H1 (cell line): ENCODE data around the gene MED12L. TPM values are rescaled to one million over a fixed set of nuclear protein-coding genes. Genes with fewer than 3 reads are reported as not detected.
A peak's percentile ranks its signal among the peaks of the same experiment; 100 is the strongest.

Source experiments
- CTCF ChIA-PET: fragments of 300-600 bp; sonication (Branson Sonifier 250); formaldehyde crosslinking; loops from one replicate; lab custom pipeline; 2021; ENCODE audit not compliant: partially characterized antibody; lab: Charles Lee
- POLR2A ChIA-PET: fragments of 300-600 bp; sonication (Branson Sonifier 250); formaldehyde crosslinking; loops from one replicate; lab custom pipeline; 2021; ENCODE audit warnings: inconsistent platforms; ENCODE audit not compliant: partially characterized antibody; lab: Charles Lee
- DNase-seq, 2 experiments: peaks; one replicate each; pipeline versions ENCODE4 v3.0.0 to v3.0.0-alpha.2; 2010 to 2022; ENCODE audit warnings: low spot score in 2 of 2, low read depth in 1 of 2, mixed read lengths in 1 of 2
- FAIRE-seq: peaks from 2 replicates; lab custom pipeline; 2011; peaks lifted over from hg19 to GRCh38; lab: Jason Lieb, UNC
- H2AFZ ChIP-seq: 2 replicates; pipeline ENCODE4 v1.8.1; 2012; ENCODE audit warnings: low read length, inconsistent platforms
- H2AK5ac ChIP-seq: 2 replicates; pipeline ENCODE4 v1.6.1; 2013; ENCODE audit warnings: low read depth, low read length
- H2BK120ac ChIP-seq: replicated peaks from 2 replicates; pipeline ENCODE3; 2013; ENCODE audit warnings: low read depth, low read length, inconsistent platforms
- H2BK12ac ChIP-seq: 2 replicates; pipeline ENCODE4 v1.6.1; 2013; ENCODE audit warnings: low read depth, low read length
- H2BK15ac ChIP-seq: 2 replicates; pipeline ENCODE4 v1.6.1; 2013; ENCODE audit warnings: low read length
- H2BK20ac ChIP-seq: 2 replicates; pipeline ENCODE4 v1.6.1; 2013; ENCODE audit warnings: low read length
- H2BK5ac ChIP-seq: 2 replicates; pipeline ENCODE4 v1.6.1; 2013; ENCODE audit warnings: low read depth, low read length
- H3K14ac ChIP-seq: 2 replicates; pipeline ENCODE4 v1.6.1; 2013; ENCODE audit warnings: inconsistent platforms; ENCODE audit not compliant: insufficient read length
- H3K18ac ChIP-seq: 2 replicates; pipeline ENCODE4 v1.6.1; 2013; ENCODE audit warnings: low read length; ENCODE audit errors: extremely low read depth
- H3K23ac ChIP-seq: 2 replicates; pipeline ENCODE4 v1.6.1; 2013; ENCODE audit warnings: inconsistent platforms; ENCODE audit not compliant: insufficient read length
- H3K23me2 ChIP-seq: 2 replicates; pipeline ENCODE4 v1.6.1; 2013; ENCODE audit warnings: low read depth, low read length
- H3K27ac ChIP-seq: 2 replicates; pipeline ENCODE4 v1.6.1; 2011; ENCODE audit warnings: low read depth, low read length, inconsistent platforms
- H3K27me3 ChIP-seq, 4 experiments: replicated peaks in 1 of 4; 1 replicate in 1 of 4; 2 replicates in 3 of 4; pipeline versions ENCODE4 v1.6.1 to v1.8.1; 2011 to 2013; ENCODE audit warnings: low read length in 3 of 4, mild to moderate bottlenecking in 3 of 4, inconsistent platforms in 2 of 4, mixed read lengths in 2 of 4, moderate library complexity in 1 of 4; ENCODE audit not compliant: control insufficient read depth in 3 of 4, insufficient read depth in 3 of 4; ENCODE audit errors: extremely low read depth in 1 of 4
- H3K36me3 ChIP-seq, 4 experiments: 2 replicates each; pipeline versions ENCODE4 v1.6.1 to v1.8.1; 2011 to 2013; ENCODE audit warnings: mild to moderate bottlenecking in 4 of 4, low read length in 3 of 4, moderate library complexity in 2 of 4, control low read depth in 1 of 4, inconsistent platforms in 1 of 4; ENCODE audit not compliant: insufficient read depth in 4 of 4, control insufficient read depth in 2 of 4
- H3K4ac ChIP-seq: replicated peaks from 2 replicates; pipeline ENCODE3; 2013; ENCODE audit warnings: low read length, low read depth, mixed read lengths, inconsistent platforms; ENCODE audit not compliant: insufficient read length
- H3K4me1 ChIP-seq, 4 experiments: replicated peaks in 1 of 4; 1 replicate in 1 of 4; 2 replicates in 3 of 4; pipeline versions ENCODE4 v1.6.1 to v1.8.1; 2011 to 2013; ENCODE audit warnings: low read length in 3 of 4, inconsistent platforms in 2 of 4, mixed read lengths in 1 of 4; ENCODE audit not compliant: insufficient read depth in 4 of 4, control insufficient read depth in 3 of 4
- H3K4me2 ChIP-seq, 2 experiments: 2 replicates each; pipeline versions ENCODE4 v1.6.1 to v1.8.1; 2011 to 2013; ENCODE audit warnings: low read depth in 2 of 2, low read length in 2 of 2, control low read depth in 1 of 2, inconsistent platforms in 1 of 2, mild to moderate bottlenecking in 1 of 2; ENCODE audit not compliant: insufficient read depth in 1 of 2
- H3K4me3 ChIP-seq, 4 experiments: fragments of 200-600, 300-600 bp in 1 of 4; sonication (generic), shearing (Covaris generic), sonication (Bioruptor Twin) in 1 of 4; 2 replicates each; pipeline versions ENCODE4 v1.5.1 to v1.8.1; 2011 to 2016; ENCODE audit warnings: low read length in 4 of 4, low read depth in 3 of 4, control low read depth in 2 of 4, inconsistent platforms in 2 of 4, mild to moderate bottlenecking in 2 of 4, mixed read lengths in 1 of 4, moderate library complexity in 1 of 4; ENCODE audit not compliant: insufficient read depth in 2 of 4; ENCODE audit errors: extremely low read depth in 1 of 4
- H3K56ac ChIP-seq: replicated peaks from 2 replicates; pipeline ENCODE3; 2013; ENCODE audit warnings: low read depth, mild to moderate bottlenecking, mixed read lengths, low read length, inconsistent platforms; ENCODE audit not compliant: insufficient read length
- H3K79me1 ChIP-seq: 2 replicates; pipeline ENCODE4 v1.6.1; 2013; ENCODE audit warnings: low read depth, low read length, control low read depth
- H3K79me2 ChIP-seq, 2 experiments: 2 replicates each; pipeline versions ENCODE4 v1.6.1 to v1.8.1; 2012 to 2013; ENCODE audit warnings: low read length in 2 of 2, mild to moderate bottlenecking in 2 of 2, inconsistent platforms in 1 of 2; ENCODE audit not compliant: insufficient read depth in 2 of 2, control insufficient read depth in 1 of 2
- H3K9ac ChIP-seq, 4 experiments: replicated peaks in 1 of 4; 1 replicate in 1 of 4; 2 replicates in 3 of 4; pipeline versions ENCODE4 v1.6.1 to v1.8.1; 2011 to 2013; ENCODE audit warnings: low read depth in 3 of 4, low read length in 3 of 4, control low read depth in 2 of 4, mild to moderate bottlenecking in 2 of 4, moderate library complexity in 2 of 4, inconsistent platforms in 1 of 4; ENCODE audit errors: extremely low read depth in 1 of 4
- H3K9me3 ChIP-seq, 2 experiments: 2 replicates each; pipeline versions ENCODE4 v1.6.1 to v1.8.1; 2012 to 2013; ENCODE audit warnings: mild to moderate bottlenecking in 2 of 2, moderate library complexity in 2 of 2, control low read depth in 1 of 2, inconsistent platforms in 1 of 2, low read depth in 1 of 2, low read length in 1 of 2, mixed read lengths in 1 of 2; ENCODE audit not compliant: insufficient read depth in 2 of 2
- H4K20me1 ChIP-seq, 2 experiments: replicated peaks in 1 of 2; 2 replicates each; pipeline versions ENCODE3 to v1.8.1; 2011 to 2013; ENCODE audit warnings: inconsistent platforms in 2 of 2, low read length in 2 of 2, mild to moderate bottlenecking in 1 of 2; ENCODE audit not compliant: insufficient read depth in 2 of 2, control insufficient read depth in 1 of 2
- H4K5ac ChIP-seq: 2 replicates; pipeline ENCODE4 v1.6.1; 2013; ENCODE audit warnings: low read length, low read depth, mixed read lengths, inconsistent platforms; ENCODE audit not compliant: insufficient read length
- H4K8ac ChIP-seq: 2 replicates; pipeline ENCODE4 v1.8.0; 2013; ENCODE audit warnings: mild to moderate bottlenecking, moderate library complexity, low read length, inconsistent platforms; ENCODE audit not compliant: insufficient read depth; ENCODE audit errors: extremely low read depth
- H4K91ac ChIP-seq: replicated peaks from 2 replicates; pipeline ENCODE3; 2013; ENCODE audit warnings: low read length, mixed read lengths, inconsistent platforms; ENCODE audit not compliant: insufficient read length
- RAD21 ChIP-seq, 2 experiments: IDR thresholded peaks in 1 of 2; conservative IDR thresholded peaks in 1 of 2; 2 replicates each; pipeline ENCODE4 v1.6.1; 2011; ENCODE audit warnings: low read depth in 2 of 2, low read length in 2 of 2, improper control_type of control experiment in 1 of 2, inconsistent platforms in 1 of 2, mild to moderate bottlenecking in 1 of 2, moderate library complexity in 1 of 2
- SP4 ChIP-seq: IDR thresholded peaks from 2 replicates; pipeline ENCODE4 v1.6.1; 2012; ENCODE audit warnings: low read length, inconsistent platforms
- WGBS, 2 experiments: shearing (Covaris generic) in 1 of 2; methylation state at CpG; one replicate each; pipeline versions ENCODE4 v1.1.6 to v1.1.7; 2013 to 2015; ENCODE audit warnings: low lambda C conversion rate in 2 of 2, mixed read lengths in 2 of 2, inconsistent platforms in 1 of 2, low coverage in 1 of 2, missing lambda C conversion rate in 1 of 2; ENCODE audit not compliant: insufficient replicate concordance in 2 of 2, insufficient coverage in 1 of 2, insufficient read length in 1 of 2; ENCODE audit errors: extremely low coverage in 1 of 2, missing lambda C conversion rate in 1 of 2; 5-methylcytosine and 5-hydroxymethylcytosine counted together
- polyA plus RNA-seq, 7 experiments: library from polyadenylated mRNA; depleted of rRNA in 3 of 7; stranded (reverse) in 5 of 7; unstranded in 2 of 7; fragments of >200 nt in 5 of 7; fragments of 200-250 nt in 2 of 7; gene quantifications; 1 replicate in 5 of 7; 2 replicates in 1 of 7; 4 replicates in 1 of 7; pipeline versions ENCODE4 v1.2.1 to v1.2.3, GENCODE V29; 2011 to 2013; ENCODE audit warnings: missing spikeins in 2 of 7, mixed read lengths in 2 of 7
- total RNA-seq: library from RNA; stranded (reverse); fragmentation: NEBNext Ultra II Directional; extraction: Animal tissue kit (Norgen Biotek cat#: 25700); gene quantifications from 2 replicates; pipeline ENCODE4 v1.2.1, GENCODE V29; 2021
- TF ChIP-seq, protein P1 (sequence below), 3 experiments: IDR thresholded peaks; 1 replicate in 2 of 3; 2 replicates in 1 of 3; pipeline versions ENCODE4 v1.5.1 to v1.6.1; 2011; ENCODE audit warnings: low read length in 3 of 3, mild to moderate bottlenecking in 3 of 3, inconsistent platforms in 2 of 3, low read depth in 1 of 3, moderate library complexity in 1 of 3; ENCODE audit not compliant: insufficient read depth in 1 of 3; ENCODE audit errors: control extremely low read depth in 1 of 3

Gene MED12L
- total and polyA plus RNA-seq, 2 of the 8 experiments (the other 6 are each of a cell fraction or from before 2014, with no cell fraction given): 3.6 to 26.2 TPM

DNA sequence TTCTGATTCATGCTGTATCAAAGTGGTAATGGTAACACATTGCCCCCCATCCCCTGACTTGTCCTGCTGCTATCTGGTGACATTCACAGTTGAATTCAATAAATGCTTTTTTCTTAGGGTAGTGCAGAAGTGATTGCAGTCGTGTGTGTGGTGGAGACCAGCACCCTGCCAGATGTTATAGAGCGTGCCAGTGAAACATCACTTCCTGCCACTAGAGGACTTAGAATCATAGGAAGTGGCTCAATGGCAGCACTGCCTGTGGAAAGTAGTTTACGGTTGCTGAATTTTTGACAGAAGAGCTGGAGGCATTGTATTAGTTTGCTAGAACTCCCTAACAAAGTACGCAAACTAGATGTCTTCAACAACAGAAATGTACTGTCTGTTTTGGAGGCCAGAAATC, 336.5 kb downstream of the MED12L start:
- CTCF ChIA-PET: interaction anchor here (0.8 to 1.7 kb wide), 5 partner anchors 11 to 497 kb away, joined by 3 to 5 read pairs (median 3); no protein-coding TSS in a partner anchor
- Histone ChIP-seq H4K20me1 (no peaks in the 10 kb centered on the region), H2AFZ (no peak overlapping the region), H3K9ac (no peak overlapping the region), H2BK12ac (no peak overlapping the region), H3K79me2 (no peaks in the 10 kb centered on the region), H3K23ac (no peak overlapping the region), H2AK5ac (no peak overlapping the region), H2BK5ac (no peak overlapping the region), H3K4me3 (no peak overlapping the region), H3K4me2 (no peak overlapping the region), H3K27me3 (no peaks in the 10 kb centered on the region)
- POLR2A ChIA-PET: no interaction called here
- TF ChIP-seq RAD21 (IDR thresholded peaks at IDR 0.05 in 1 of 2, conservative IDR thresholded peaks at IDR 0.05 in 1 of 2; ENCODE audit: low read depth in 2 of 2, low read length in 2 of 2) (0 out of 4 replicates have a peak, but pooled peaks of 1 of the 2 experiments have one; percentile 8), SP4 (no peak)
- TF ChIP-seq, protein P1, sequence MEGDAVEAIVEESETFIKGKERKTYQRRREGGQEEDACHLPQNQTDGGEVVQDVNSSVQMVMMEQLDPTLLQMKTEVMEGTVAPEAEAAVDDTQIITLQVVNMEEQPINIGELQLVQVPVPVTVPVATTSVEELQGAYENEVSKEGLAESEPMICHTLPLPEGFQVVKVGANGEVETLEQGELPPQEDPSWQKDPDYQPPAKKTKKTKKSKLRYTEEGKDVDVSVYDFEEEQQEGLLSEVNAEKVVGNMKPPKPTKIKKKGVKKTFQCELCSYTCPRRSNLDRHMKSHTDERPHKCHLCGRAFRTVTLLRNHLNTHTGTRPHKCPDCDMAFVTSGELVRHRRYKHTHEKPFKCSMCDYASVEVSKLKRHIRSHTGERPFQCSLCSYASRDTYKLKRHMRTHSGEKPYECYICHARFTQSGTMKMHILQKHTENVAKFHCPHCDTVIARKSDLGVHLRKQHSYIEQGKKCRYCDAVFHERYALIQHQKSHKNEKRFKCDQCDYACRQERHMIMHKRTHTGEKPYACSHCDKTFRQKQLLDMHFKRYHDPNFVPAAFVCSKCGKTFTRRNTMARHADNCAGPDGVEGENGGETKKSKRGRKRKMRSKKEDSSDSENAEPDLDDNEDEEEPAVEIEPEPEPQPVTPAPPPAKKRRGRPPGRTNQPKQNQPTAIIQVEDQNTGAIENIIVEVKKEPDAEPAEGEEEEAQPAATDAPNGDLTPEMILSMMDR (IDR thresholded peaks at IDR 0.05; ENCODE audit: control extremely low read depth in 1 of 3, insufficient read depth in 1 of 3, low read depth in 1 of 3, low read length in 3 of 3): peak in 2 of 3 experiments; percentile 12 to 24; a peak in 2 of 4 replicates
- TF ChIP-seq, all 59 proteins: peak for 2
- Histone ChIP-seq H3K56ac (no peak overlapping the region), H3K9me3 (no peaks in the 10 kb centered on the region), H2BK15ac (no peak overlapping the region), H3K4ac (no peak overlapping the region), H2BK20ac (no peak overlapping the region), H3K27ac (no peak overlapping the region), H3K36me3 (peaks cover 0 to 3% (median 0%) of the 10 kb centered on the region in 4 experiments; a peak in 1 of 8 replicates), H3K23me2 (no peaks in the 10 kb centered on the region), H4K8ac (no peak overlapping the region), H3K4me1 (peaks cover 0 to 8% (median 6%) of the 10 kb centered on the region in 4 experiments; a peak in 3 of 7 replicates), H4K5ac (no peak overlapping the region), H2BK120ac (no peak overlapping the region), H3K14ac (no peak overlapping the region), H3K79me1 (no peaks in the 10 kb centered on the region; the same call in 1 of the 2 replicates), H4K91ac (no peak overlapping the region), H3K18ac (no peak overlapping the region)
- DNase-seq: no peak
- WGBS, 2 experiments: 88% methylated on average over 4 of the region's 4 CpGs; no CpG with 5 or more reads in 1 of the 2 experiments
- FAIRE-seq: no peak
